DOHH2 (cell line): ENCODE results near the gene FASTKD3.

ENCODE experiments used
- EZH2phosphoT487 ChIP-seq: fragments of 200-600 bp; sonication (generic); IDR thresholded peaks from 2 replicates; pipeline ENCODE4 v1.6.1; 2017; ENCODE audit warnings: borderline replicate concordance, mild to moderate bottlenecking, antibody characterized with exemption, low read length, moderate library complexity, mixed read lengths
- TF ChIP-seq, protein P1 (sequence below): fragments of 200-600 bp; sonication (generic); IDR thresholded peaks from one replicate; pipeline ENCODE4 v1.5.1; 2014; ENCODE audit warnings: antibody characterized with exemption, mild to moderate bottlenecking, low read depth, low read length; ENCODE audit not compliant: poor library complexity, severe bottlenecking

- TF ChIP-seq, protein P1, sequence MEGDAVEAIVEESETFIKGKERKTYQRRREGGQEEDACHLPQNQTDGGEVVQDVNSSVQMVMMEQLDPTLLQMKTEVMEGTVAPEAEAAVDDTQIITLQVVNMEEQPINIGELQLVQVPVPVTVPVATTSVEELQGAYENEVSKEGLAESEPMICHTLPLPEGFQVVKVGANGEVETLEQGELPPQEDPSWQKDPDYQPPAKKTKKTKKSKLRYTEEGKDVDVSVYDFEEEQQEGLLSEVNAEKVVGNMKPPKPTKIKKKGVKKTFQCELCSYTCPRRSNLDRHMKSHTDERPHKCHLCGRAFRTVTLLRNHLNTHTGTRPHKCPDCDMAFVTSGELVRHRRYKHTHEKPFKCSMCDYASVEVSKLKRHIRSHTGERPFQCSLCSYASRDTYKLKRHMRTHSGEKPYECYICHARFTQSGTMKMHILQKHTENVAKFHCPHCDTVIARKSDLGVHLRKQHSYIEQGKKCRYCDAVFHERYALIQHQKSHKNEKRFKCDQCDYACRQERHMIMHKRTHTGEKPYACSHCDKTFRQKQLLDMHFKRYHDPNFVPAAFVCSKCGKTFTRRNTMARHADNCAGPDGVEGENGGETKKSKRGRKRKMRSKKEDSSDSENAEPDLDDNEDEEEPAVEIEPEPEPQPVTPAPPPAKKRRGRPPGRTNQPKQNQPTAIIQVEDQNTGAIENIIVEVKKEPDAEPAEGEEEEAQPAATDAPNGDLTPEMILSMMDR, result no peak
- no peak for TF ChIP-seq EZH2phosphoT487
Measured at GRCh38 chr5:7874639-7875038, 5.8 kb upstream of the FASTKD3 start.
